NCI-H2196 treated with DMSO at 0.1 percent for 48 hours (cell line): ENCODE measurements around the gene CCDC138.
"Not testable (repeated sequence)": the region's sequence is repeated elsewhere in the genome, so short reads cannot be mapped to it uniquely, and the experiment has no call there.

Experiments used
- DNase-seq: peaks from one replicate; lab custom pipeline; 2025; ENCODE audit not compliant: unreplicated experiment; lab: John Stamatoyannopoulos, UW

Gene CCDC138

GRCh38 chr2:108786354-108787215 lies at the start of gene CCDC138:
Gene CCDC138, plus strand, starts transcription at chr2:108786771. Its CDS starts 52 bp downstream, at chr2:108786823.
- peak; percentile 78 for DNase-seq

- DNase-seq, result not testable (repeated sequence)
These were observed 28.6 kb upstream of the CCDC138 start for GRCh38 chr2:108757973-108758372.

GRCh38 chr2:108762618-108763017 lies 24.0 kb upstream of the CCDC138 start:
- not testable (repeated sequence) for DNase-seq

- not testable (repeated sequence) for DNase-seq
These were observed 19.9 kb upstream of the CCDC138 start for GRCh38 chr2:108766671-108767070.

GRCh38 chr2:108767859-108768258 lies 18.7 kb upstream of the CCDC138 start:
- DNase-seq, result not testable (repeated sequence)

GRCh38 chr2:108776475-108776874 lies 10.1 kb upstream of the CCDC138 start:
- no peak for DNase-seq

GRCh38 chr2:108778857-108779256 lies 7.7 kb upstream of the CCDC138 start:
- DNase-seq, result no peak

GRCh38 chr2:108786008-108786353 lies 590 bp upstream of the CCDC138 start:
- no peak for DNase-seq

GRCh38 chr2:108787216-108787541 lies 608 bp downstream of the CCDC138 start:
- no peak for DNase-seq

GRCh38 chr2:108803045-108803736 lies 16.6 kb downstream of the CCDC138 start:
- DNase-seq, result no peak

GRCh38 chr2:108805032-108805431 lies 18.5 kb downstream of the CCDC138 start:
- no peak for DNase-seq

GRCh38 chr2:108805782-108806181 lies 19.2 kb downstream of the CCDC138 start:
- DNase-seq, result no peak

- no peak for DNase-seq
These were observed 20.0 kb downstream of the CCDC138 start for GRCh38 chr2:108806371-108807113.

GRCh38 chr2:108809936-108810335 lies 23.4 kb downstream of the CCDC138 start:
- no peak for DNase-seq

- DNase-seq, result no peak
These were observed 24.7 kb downstream of the CCDC138 start for GRCh38 chr2:108810993-108811957.

GRCh38 chr2:108813732-108814131 lies 27.2 kb downstream of the CCDC138 start:
- no peak for DNase-seq

GRCh38 chr2:108820482-108820881 lies 33.9 kb downstream of the CCDC138 start:
- no peak for DNase-seq

- DNase-seq, result no peak
These were observed 36.7 kb downstream of the CCDC138 start for GRCh38 chr2:108823286-108823685.

GRCh38 chr2:108824316-108825070 lies 37.9 kb downstream of the CCDC138 start:
- no peak for DNase-seq

- DNase-seq, result no peak
These were observed 38.7 kb downstream of the CCDC138 start for GRCh38 chr2:108825254-108825653.
